Measurements from ENCODE around the gene DLX1.

- TF ChIP-seq GATA3 (IDR thresholded peaks at IDR 0.05; ENCODE audit: low read depth, low read length) (no peak), GATA2 (IDR thresholded peaks at IDR 0.05; ENCODE audit: low read depth, low read length) (no peak)
Observed at GRCh38 chr2:172056293-172056692, 29.0 kb upstream of the DLX1 start.
